Prostate gland (tissue), 2 donors: ENCODE results near the gene C11orf71. TPM values are rescaled to one million over a fixed set of nuclear protein-coding genes. Genes with fewer than 3 reads are reported as not detected.

Source experiments
- DNase-seq: peaks from one replicate; pipeline ENCODE4 v3.0.0-alpha.2; 2019; ENCODE audit warnings: low spot score
- H3K27ac ChIP-seq, 2 donors: fragments of 200-600 bp; sonication (generic); 2 replicates each; pipeline ENCODE4 v1.5.1; 2017 to 2019
- H3K27me3 ChIP-seq: fragments of 200-600 bp; sonication (generic); replicated peaks from 2 replicates; pipeline ENCODE4 v1.5.1; 2019; ENCODE audit not compliant: insufficient read depth
- H3K36me3 ChIP-seq, 2 donors: fragments of 200-600 bp; sonication (generic); 1 replicate in 1 of 2; 2 replicates in 1 of 2; pipeline versions ENCODE4 v1.5.1 to v1.8.1; 2017 to 2019
- H3K4me1 ChIP-seq: fragments of 200-600 bp; sonication (generic); replicated peaks from 2 replicates; pipeline ENCODE4 v1.5.1; 2019
- H3K4me3 ChIP-seq, 2 donors: fragments of 200-600 bp; sonication (generic); 2 replicates each; pipeline ENCODE4 v1.5.1; 2017 to 2019
- H3K9me3 ChIP-seq: fragments of 200-600 bp; sonication (generic); 2 replicates; pipeline ENCODE4 v1.5.1; 2017
- POLR2A ChIP-seq: fragments of 450-650 bp; IDR thresholded peaks from one replicate; pipeline ENCODE4 v1.6.1; 2016; ENCODE audit warnings: antibody characterized with exemption, mild to moderate bottlenecking
- POLR2AphosphoS5 ChIP-seq: sonication (generic); formaldehyde crosslinking; IDR thresholded peaks from one replicate; pipeline ENCODE4 v1.6.1; 2017; ENCODE audit warnings: antibody characterized with exemption
- WGBS: methylation state at CpG from one replicate; pipeline ENCODE4 v1.1.5; 2018; 5-methylcytosine and 5-hydroxymethylcytosine counted together
- intact Hi-C: fragments of 100-400 bp; cut with DNase I; formaldehyde crosslinking; loops from one replicate; pipeline ENCODE4 v1.14.2; 2022
- total RNA-seq, 2 donors: library from RNA; depleted of rRNA; stranded (reverse); fragments of >200 nt; gene quantifications; one replicate each; pipeline ENCODE4 v1.1.0, GENCODE V29; 2016
- TF ChIP-seq, protein P1 (sequence below), 4 experiments: fragments of 200-600 bp in 2 of 4; fragments of 450-650 bp in 2 of 4; sonication (generic) in 2 of 4; IDR thresholded peaks; 1 replicate in 3 of 4; 2 replicates in 1 of 4; pipeline ENCODE4 v1.5.1; 2016 to 2019; ENCODE audit warnings: antibody characterized with exemption in 4 of 4, mild to moderate bottlenecking in 2 of 4, moderate library complexity in 2 of 4

C11orf71 gene
- total RNA-seq, 2 donors from 2014 or later, result 14.4 to 15.3 TPM

GRCh38 chr11:114397349-114397982, 2.8 kb downstream of the C11orf71 start:
- 72% methylated on average over 2 of the region's 2 CpGs for WGBS
- intact Hi-C loops, result no loop called here

GRCh38 chr11:114396916-114397315, 3.4 kb downstream of the C11orf71 start:
- Histone ChIP-seq H3K27ac (no peak overlapping the region), H3K9me3 (no peaks in the 10 kb centered on the region), H3K36me3 (no peaks in the 10 kb centered on the region), H3K4me3 (no peak overlapping the region), H3K4me1 (no peaks in the 10 kb centered on the region), H3K27me3 (no peaks in the 10 kb centered on the region)
- TF ChIP-seq, protein P1, sequence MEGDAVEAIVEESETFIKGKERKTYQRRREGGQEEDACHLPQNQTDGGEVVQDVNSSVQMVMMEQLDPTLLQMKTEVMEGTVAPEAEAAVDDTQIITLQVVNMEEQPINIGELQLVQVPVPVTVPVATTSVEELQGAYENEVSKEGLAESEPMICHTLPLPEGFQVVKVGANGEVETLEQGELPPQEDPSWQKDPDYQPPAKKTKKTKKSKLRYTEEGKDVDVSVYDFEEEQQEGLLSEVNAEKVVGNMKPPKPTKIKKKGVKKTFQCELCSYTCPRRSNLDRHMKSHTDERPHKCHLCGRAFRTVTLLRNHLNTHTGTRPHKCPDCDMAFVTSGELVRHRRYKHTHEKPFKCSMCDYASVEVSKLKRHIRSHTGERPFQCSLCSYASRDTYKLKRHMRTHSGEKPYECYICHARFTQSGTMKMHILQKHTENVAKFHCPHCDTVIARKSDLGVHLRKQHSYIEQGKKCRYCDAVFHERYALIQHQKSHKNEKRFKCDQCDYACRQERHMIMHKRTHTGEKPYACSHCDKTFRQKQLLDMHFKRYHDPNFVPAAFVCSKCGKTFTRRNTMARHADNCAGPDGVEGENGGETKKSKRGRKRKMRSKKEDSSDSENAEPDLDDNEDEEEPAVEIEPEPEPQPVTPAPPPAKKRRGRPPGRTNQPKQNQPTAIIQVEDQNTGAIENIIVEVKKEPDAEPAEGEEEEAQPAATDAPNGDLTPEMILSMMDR (IDR thresholded peaks at IDR 0.05), result no peak
- no peak for TF ChIP-seq POLR2AphosphoS5
- DNase-seq, result no peak
- intact Hi-C loops, result no loop called here

More at GRCh38 chr11:114397349-114397982, 2.8 kb downstream of the C11orf71 start:
- no peaks in the 10 kb centered on the region for H3K36me3 ChIP-seq
- H3K27me3 ChIP-seq, result no peaks in the 10 kb centered on the region
- no peak overlapping the region for H3K27ac ChIP-seq
- no peak for DNase-seq
- TF ChIP-seq POLR2A (no peak), POLR2AphosphoS5 (no peak)
- TF ChIP-seq, protein P1 (IDR thresholded peaks at IDR 0.05), result no peak
- no peaks in the 10 kb centered on the region for H3K4me1 ChIP-seq
- no peaks in the 10 kb centered on the region for H3K9me3 ChIP-seq
- no peak overlapping the region for H3K4me3 ChIP-seq

DNA sequence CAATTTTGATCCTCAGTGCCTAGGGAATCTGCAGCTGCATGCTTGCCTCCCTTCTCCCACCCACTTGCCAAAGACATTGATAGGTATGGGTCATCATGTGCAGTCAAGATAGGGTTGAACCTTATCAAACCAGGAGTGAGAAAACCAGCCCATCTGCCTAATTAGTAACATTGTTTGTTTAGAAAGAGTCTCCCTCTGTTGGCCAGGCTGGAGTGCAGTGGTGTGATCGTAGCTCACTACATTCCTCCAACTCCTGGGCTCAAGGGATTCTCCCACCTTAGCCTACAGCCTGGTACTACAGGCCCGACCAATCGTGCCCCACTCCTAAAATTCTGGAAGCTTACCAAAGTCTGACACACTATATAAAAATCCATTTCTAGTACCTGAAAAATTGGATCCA, 4.6 kb downstream of the C11orf71 start:
- no peaks in the 10 kb centered on the region for H3K36me3 ChIP-seq
- no peak overlapping the region for H3K4me3 ChIP-seq
- intact Hi-C loops, result no loop called here
- H3K27me3 ChIP-seq, result no peaks in the 10 kb centered on the region
- WGBS, result 40% methylated on average over 3 of the region's 3 CpGs
- no peak for DNase-seq
- TF ChIP-seq POLR2A, result no peak
- no peak for TF ChIP-seq POLR2AphosphoS5
- TF ChIP-seq, protein P1 (IDR thresholded peaks at IDR 0.05), result no peak
- H3K27ac ChIP-seq, result no peak overlapping the region
- H3K4me1 ChIP-seq, result no peaks in the 10 kb centered on the region
- H3K9me3 ChIP-seq, result no peaks in the 10 kb centered on the region

DNA sequence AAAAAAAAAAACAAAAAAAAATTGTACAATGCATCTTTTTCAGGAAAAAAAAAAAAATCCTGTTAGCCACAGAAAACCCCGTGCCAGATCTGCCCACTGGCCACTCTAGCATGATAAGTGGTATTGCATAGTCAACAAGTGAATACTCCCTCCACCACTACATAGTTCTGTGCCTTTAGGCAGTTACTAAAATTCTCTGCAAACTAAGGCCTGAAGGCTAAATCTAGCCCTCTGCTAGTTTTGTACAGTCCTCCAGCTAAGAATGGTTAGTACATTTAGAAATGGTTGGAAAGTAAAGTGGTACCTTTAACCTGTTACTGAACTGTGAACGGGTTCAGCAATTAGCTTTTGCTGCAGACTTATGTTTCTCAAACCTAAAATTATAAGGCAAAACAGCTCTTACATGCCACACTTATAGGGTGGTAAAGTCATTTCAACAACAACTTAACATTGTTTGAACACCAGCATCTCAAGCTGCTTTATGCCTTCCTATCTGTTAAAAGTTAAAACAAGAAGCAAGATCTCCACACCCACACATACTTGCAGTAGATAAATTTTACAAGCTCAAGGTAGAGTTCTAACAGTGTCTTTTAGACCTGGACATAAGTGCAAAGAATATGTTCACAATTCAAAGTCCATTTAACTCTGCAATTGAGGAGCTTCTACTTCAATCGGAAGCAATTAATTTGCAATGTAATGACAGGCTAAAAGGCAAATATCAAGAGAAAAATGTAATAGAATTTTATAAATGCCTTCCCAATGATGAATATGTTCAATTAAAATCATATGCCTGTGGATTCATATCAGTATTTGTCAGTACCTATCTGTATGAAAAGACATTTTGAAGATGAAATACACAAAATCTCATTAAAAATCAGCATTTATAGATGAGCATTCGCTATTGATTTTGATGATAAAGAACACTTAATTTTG, 7.3 kb downstream of the C11orf71 start:
- Histone ChIP-seq H3K4me3 (no peak overlapping the region), H3K27ac (no peak overlapping the region), H3K9me3 (no peaks in the 10 kb centered on the region), H3K27me3 (no peaks in the 10 kb centered on the region), H3K36me3 (no peaks in the 10 kb centered on the region), H3K4me1 (no peaks in the 10 kb centered on the region)
- intact Hi-C loops, result no loop called here
- DNase-seq, result no peak
- TF ChIP-seq, protein P1 (IDR thresholded peaks at IDR 0.05), result no peak
- WGBS, result 58% methylated on average over 4 of the region's 4 CpGs
